HEK293T (cell line): Measurements from ENCODE around the gene SGSM2.

Source experiments
- BHLHE40 ChIP-seq: fragments of 450-650 bp; IDR thresholded peaks from 2 replicates; pipeline ENCODE4 v1.6.1; 2016; ENCODE audit warnings: mild to moderate bottlenecking, moderate library complexity, borderline replicate concordance
- HDGF ChIP-seq: fragments of 450-650 bp; IDR thresholded peaks from 2 replicates; pipeline ENCODE4 v1.6.1; 2017; ENCODE audit warnings: antibody characterized with exemption, borderline replicate concordance
- L3MBTL2 ChIP-seq: fragments of 450-650 bp; conservative IDR thresholded peaks from 2 replicates; pipeline ENCODE4 v1.6.1; 2016; ENCODE audit warnings: mild to moderate bottlenecking
- NFRKB ChIP-seq: fragments of 450-650 bp; IDR thresholded peaks from 2 replicates; pipeline ENCODE4 v1.6.1; 2016; ENCODE audit warnings: mild to moderate bottlenecking, moderate library complexity
- SP1 ChIP-seq: fragments of 450-650 bp; IDR thresholded peaks from 2 replicates; pipeline ENCODE4 v1.6.1; 2017
- SUZ12 ChIP-seq: fragments of 450-650 bp; IDR thresholded peaks from 2 replicates; pipeline ENCODE4 v1.6.1; 2016; ENCODE audit warnings: mild to moderate bottlenecking
- TARDBP ChIP-seq: fragments of 450-650 bp; IDR thresholded peaks from 2 replicates; pipeline ENCODE4 v1.6.1; 2016

- TF ChIP-seq SP1 (no peak), BHLHE40 (no peak), HDGF (no peak), NFRKB (no peak), SUZ12 (no peak), TARDBP (no peak), L3MBTL2 (no peak)
Measured at GRCh38 chr17:2380950-2381649, 43.8 kb downstream of the SGSM2 start.
